Astrocyte of the spinal cord (primary cell): ENCODE results near the gene CGNL1.
A peak's percentile ranks its signal among the peaks of the same experiment; 100 is the strongest.

Experiments
- DNase-seq: peaks from one replicate; pipeline ENCODE4 v3.0.0; 2011; ENCODE audit warnings: low read depth, low spot score
- H3K4me3 ChIP-seq: 2 replicates; pipeline ENCODE4 v1.5.1; 2011; ENCODE audit warnings: low read depth, mild to moderate bottlenecking, low read length, moderate library complexity
- in situ Hi-C: cut with HindIII; loops from 2 replicates; pipeline ENCODE4 v1.10.0; 2017; ENCODE audit warnings: low sequenced_read_pairs
- TF ChIP-seq, protein P1 (sequence below): IDR thresholded peaks from 2 replicates; pipeline ENCODE4 v1.5.1; 2012; ENCODE audit warnings: low read depth, mild to moderate bottlenecking, low read length, inconsistent platforms

The CGNL1 gene

DNA sequence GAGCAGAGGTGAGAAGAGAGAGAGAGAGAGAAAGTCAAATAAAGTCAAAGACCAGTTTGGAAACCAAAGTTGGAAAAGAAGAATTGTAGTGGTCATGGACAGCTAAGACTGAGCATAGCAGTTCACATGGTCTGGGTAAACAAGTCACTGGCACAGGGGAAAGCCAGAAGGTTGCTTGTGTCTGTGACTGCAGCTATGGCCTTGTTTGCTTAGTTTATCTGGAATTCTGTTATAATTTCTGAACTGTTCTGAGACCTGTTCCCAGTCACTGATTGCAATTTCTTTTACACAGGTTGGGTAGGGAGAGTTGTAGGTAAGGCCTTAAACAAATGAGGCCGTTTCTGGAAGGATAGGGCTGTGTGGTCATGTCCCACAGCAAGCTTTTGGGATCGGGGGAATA is 172.0 kb downstream of the CGNL1 start:
- DNase-seq, result no peak
- H3K4me3 ChIP-seq, result no peak overlapping the region
- TF ChIP-seq, protein P1, sequence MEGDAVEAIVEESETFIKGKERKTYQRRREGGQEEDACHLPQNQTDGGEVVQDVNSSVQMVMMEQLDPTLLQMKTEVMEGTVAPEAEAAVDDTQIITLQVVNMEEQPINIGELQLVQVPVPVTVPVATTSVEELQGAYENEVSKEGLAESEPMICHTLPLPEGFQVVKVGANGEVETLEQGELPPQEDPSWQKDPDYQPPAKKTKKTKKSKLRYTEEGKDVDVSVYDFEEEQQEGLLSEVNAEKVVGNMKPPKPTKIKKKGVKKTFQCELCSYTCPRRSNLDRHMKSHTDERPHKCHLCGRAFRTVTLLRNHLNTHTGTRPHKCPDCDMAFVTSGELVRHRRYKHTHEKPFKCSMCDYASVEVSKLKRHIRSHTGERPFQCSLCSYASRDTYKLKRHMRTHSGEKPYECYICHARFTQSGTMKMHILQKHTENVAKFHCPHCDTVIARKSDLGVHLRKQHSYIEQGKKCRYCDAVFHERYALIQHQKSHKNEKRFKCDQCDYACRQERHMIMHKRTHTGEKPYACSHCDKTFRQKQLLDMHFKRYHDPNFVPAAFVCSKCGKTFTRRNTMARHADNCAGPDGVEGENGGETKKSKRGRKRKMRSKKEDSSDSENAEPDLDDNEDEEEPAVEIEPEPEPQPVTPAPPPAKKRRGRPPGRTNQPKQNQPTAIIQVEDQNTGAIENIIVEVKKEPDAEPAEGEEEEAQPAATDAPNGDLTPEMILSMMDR, result no peak
- in situ Hi-C loops, result no loop called here

DNA sequence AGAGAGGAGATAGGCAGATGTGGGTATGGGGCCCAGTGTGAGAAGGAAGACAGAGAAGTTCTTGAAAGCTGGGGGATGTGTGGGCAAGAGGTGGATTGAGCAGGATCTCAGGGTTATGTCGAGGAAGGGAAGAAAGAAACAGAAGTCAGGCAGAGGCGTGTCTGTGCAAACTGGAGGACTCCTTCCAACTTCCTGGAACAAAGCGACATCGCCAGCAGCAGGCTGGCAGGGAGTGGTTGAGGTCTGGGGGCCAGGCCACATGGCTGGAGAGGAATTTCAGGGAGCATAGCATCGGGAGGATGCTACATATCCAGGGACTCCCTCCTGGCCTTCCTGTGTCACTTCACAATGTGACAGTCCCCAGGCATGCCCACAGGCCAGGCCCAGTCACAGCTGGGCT is 172.5 kb downstream of the CGNL1 start:
- in situ Hi-C loops, result no loop called here
- TF ChIP-seq, protein P1, result no peak
- DNase-seq, result no peak
- H3K4me3 ChIP-seq, result no peak overlapping the region

DNA sequence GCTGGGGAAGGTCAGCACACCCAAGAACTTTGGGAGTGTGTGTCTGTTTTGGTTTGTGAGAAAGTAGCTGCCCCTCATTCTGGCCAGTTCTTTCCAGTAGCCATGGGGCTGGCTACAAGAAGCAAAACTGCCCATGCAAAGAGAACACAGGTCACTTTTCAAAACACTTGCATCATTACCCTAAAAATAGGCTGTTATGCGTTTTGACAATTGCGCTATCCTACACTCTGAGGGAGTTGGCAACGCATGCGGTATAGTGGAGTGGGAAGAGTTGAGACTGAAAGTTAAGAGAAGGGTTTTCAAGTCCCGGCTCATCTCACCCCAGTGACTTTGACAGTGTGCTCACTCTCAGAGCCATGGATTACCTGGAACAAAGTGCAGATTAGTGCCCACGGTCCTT is 173.6 kb downstream of the CGNL1 start:
- no peak overlapping the region for H3K4me3 ChIP-seq
- in situ Hi-C loops, result no loop called here
- TF ChIP-seq, protein P1, result no peak
- no peak for DNase-seq

DNA sequence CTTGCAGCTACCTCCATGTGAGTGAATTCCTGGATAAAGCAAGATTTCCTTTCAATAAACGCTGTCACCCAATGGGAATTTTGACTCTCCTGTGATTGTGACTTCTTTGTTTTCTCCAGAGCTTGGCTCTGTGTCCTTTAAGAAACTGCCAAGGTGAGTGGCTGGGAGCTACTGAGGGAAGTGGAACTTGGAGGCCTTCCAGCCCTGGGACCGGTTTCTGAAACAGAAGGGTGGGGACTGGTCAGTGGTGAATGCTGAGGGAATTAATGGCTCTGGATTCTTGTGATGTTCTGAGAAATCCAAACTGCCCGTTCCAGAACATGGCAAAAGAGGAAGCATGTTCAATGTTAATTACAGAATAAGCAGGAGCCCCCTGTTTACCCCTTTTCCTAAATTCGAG is 174.3 kb downstream of the CGNL1 start:
- no peak for DNase-seq
- no peak overlapping the region for H3K4me3 ChIP-seq
- in situ Hi-C loops, result no loop called here
- TF ChIP-seq, protein P1, result no peak

DNA sequence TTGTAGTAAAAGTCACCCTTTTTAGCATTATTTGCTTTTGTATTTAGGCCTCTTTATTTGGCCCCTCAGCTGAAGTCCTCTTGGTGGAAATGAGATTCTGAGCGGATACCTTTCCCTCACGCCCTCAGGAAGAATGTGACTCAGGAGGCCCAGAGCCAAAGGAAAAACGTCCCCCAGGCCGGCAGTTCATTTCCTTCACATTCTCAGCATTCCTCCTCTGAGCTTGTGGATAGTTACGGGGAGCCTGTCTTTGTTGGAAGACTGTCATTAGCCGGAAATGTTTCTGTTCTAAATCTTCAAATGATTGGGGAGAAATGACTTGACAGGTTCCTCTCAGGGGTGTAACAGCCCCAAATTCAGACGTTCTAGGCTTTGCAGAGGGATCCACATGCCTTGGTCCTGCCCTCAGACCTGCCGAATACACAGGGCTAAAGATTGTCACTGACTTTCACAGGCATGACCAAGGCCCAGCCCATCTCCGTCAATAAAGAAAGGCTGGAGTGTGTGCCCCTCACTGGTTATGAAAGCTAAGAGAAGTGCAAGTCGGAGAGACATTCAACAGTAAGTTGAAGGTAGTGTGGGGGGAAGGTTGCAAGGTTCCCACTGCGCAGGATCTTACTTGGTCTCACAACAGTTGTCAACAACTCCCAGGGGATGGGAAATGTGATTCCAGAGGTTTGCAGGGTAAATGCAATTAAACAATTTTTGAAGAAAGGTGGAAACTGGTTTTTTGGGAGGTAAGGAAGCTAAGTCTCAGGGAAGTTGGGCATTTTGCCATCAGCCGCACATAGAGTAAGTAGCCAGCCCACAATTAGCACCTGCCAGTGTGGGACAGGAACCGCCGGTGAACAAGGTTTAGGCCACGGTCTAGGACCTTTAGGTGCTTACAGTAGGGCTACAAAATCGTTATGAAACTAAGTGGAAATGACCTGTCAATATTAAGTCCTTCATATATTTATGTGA is 175.7 kb downstream of the CGNL1 start:
- TF ChIP-seq, protein P1, result no peak
- no peak overlapping the region for H3K4me3 ChIP-seq
- in situ Hi-C loops, result no loop called here
- peak; percentile 70 for DNase-seq

DNA sequence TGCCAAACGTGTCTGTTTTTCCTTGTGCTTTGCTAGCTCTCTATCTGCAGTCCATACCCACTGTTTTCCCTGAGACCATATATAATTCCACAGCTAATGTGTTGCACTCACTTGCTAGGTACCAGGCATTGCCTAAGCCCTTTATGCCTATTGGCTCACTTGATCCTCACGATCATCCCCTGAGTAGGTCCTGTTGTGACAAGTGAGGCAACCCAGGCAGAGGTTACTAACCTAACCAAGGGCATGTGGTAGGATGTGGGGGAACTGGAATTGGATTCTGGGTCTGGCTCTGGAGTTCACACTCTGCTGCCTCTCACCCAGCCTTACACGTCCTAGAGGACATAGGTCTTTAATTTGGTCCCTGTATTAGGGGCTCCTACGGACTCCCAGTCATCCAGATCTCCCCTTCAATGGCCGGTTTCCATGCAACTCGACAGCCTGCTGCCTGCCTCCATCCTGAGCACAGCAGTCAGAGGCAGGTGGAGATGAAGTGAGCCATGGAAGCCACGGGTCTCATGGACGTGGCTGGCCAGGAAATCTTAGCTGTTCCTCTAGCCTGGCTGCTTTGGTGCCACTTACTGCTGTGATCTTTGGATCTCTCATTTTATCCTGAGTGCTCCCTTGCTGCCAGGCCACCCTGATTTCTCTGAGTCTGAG is 176.5 kb downstream of the CGNL1 start:
- DNase-seq, result no peak
- no peak overlapping the region for H3K4me3 ChIP-seq
- TF ChIP-seq, protein P1, result no peak
- in situ Hi-C loops, result no loop called here
